NK-92 (cell line): ENCODE results near the gene GRID1.

Experiments
- DNase-seq: peaks from one replicate; lab custom pipeline; 2025; ENCODE audit not compliant: unreplicated experiment; lab: John Stamatoyannopoulos, UW

Gene GRID1

DNA sequence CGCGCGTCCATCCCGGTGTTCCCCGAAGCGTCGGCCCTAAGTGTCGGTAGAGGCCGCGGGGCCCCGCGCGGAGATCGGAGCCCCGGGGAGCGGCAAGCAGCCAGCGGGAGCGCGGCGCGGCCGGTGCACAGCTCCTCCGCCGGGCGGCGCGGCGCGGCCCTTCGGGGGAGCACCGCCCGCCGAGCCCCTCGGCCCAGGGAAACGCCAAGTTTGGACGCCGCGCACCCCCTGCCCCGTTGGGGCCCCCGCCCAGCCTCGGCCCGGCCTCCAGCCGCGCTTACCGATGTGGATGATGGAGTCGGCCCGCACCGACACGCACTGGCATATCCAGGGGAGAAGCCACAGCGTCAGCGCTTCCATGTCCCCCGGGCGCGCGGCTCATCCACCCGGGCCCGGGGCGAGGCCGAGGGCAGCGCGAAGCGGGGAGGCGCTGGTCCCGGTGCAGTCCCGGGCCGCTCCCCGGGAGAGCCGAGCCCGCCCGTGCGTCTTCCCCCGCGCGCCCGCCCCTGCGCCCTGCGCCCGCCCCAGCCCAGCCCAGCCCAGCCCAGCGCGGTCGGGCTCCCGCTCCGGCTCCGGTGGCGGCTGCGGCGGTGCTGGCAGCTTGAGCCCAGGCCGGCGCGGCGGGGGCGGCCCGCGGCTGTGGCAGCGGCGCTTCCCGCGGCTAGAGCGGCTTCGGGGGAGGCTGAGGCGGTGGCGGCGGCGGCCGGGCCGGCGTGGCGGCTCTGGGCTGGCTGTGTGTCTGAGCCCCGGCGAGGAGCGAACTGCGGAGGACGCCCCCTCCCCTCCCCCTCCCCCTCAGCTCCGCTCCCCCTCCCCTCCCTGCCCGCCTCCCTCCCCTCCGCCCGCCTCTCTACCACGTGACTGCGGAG is at the start of gene GRID1:
Gene GRID1 (minus strand): TSS at position 763 of the 869 bp plus-strand sequence.
- no peak for DNase-seq

DNA sequence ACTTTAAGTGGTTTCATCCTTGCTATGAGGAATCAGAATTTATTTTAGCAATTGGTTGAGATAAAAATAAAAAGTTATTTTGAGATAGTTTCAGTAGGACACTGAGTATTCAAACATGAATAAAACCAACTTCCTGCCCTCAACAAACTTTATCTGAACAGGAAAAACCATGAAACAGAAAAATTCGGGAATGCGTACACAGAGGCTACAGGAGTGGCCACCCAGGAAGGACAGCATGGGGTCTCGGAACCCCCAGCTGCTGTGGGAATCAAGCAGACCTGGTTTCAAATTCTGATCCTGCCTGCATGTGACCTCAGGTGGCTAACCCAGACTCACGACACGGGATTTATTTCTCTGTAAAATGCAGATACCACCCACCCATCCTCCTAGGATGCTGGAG is 49.0 kb upstream of the GRID1 start:
- no peak for DNase-seq

DNA sequence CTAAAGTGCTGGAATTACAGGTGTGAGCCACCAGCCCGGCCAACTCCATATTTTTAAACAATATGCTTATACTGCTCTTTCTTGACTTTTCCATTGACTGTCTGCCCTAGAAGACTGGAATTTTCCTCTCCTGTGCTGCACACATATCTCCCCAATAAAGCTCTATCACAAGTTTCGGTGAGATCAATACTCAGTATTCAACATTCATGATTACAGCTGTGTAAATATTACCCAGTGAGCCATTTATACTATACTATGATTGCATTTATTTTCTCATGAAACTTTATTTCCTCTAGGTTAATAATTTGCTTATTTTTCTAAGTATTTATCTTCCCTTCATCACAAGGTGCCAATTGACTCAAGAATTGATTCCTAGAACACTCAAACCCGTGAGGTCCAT is 48.5 kb upstream of the GRID1 start:
- no peak for DNase-seq

DNA sequence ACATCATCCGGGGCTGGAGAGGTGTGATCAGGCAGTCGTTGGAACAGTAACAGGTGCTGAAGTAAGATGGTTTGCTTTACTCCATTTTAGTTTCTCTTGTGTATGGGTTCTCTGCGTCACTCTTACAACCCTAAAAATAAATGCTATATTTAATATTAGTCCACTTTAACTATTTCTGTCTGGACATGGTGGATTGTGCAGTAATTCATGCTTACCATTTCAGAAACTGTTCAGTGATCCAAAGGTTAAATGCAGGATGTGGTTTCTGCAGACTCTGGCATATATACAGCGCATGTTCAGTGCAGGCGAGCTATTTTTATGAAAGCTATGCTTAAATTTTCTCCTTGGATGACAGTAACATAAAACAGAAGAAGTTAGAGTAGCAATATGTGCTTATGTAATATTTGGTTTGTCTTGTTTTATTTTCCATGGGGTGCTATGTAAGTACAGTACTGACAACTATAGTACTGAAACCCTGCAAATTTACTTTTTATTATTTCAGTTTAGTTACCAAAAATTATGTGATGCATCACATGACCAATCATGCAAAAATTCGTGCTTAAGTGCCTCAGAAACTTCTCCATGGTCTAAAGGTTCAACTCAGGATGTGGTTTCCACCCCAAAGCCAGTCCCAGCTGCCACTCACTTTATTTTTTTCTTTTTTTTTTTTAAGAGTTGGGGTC is 46.6 kb upstream of the GRID1 start:
- no peak for DNase-seq

DNA sequence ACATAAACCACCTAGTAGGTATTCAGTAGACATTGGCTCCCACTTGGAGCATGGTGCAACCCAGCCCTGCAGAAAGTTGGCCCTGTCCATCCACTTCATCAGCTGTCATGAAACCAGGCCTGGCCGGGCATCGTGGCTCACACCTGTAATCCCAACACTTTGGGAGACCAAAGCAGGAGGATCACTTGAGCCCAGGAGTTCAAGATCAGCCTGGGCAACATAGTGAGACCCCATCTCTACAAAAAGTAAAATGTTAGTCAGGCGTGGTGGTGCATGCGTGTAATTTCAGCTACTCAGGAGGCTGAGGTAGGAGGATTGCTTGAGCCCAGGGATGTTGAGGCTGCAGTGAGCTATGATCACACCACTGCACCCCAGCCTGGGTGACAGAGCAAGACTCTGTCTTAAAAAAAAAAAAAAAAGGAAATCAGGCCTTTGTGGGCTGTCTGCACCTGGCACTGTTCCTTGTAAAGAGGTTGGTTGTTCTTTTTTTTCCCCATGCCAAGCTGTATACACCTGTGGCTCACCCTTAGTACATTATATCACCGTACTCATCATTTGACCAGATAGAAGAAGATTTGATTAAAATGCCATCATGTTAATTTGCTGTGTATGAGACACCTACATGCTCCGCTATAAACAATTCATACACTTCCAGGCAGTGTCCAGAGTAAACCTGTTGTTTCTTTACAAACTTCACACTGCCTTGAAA is 45.4 kb upstream of the GRID1 start:
- DNase-seq, result no peak

DNA sequence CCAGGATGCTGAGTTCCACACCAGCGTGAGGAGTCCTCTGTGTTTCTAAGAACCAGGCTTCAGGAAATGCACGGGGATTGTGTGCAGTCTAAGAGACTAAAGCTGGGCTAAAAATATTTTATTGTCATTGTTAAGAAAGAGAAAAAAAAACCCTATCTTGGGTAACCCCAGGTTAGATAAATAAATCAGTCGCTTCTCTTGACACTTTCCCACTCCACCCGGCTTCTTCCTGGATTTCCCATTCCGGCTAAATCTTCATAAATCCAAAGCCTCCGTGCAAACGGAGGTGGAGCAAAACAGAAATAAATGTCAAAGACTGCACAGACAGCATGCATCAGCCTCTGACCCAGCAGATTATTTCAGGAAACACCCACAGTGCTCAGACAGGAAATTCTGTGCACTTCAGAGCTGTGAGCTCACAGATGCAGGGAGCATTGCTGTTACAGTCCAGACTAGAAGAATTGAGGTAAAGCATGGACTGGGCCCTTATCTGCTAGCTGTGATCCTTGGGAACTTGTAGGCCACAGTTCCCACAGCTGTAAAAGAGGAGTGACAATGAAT is 44.8 kb upstream of the GRID1 start:
- DNase-seq, result no peak

DNA sequence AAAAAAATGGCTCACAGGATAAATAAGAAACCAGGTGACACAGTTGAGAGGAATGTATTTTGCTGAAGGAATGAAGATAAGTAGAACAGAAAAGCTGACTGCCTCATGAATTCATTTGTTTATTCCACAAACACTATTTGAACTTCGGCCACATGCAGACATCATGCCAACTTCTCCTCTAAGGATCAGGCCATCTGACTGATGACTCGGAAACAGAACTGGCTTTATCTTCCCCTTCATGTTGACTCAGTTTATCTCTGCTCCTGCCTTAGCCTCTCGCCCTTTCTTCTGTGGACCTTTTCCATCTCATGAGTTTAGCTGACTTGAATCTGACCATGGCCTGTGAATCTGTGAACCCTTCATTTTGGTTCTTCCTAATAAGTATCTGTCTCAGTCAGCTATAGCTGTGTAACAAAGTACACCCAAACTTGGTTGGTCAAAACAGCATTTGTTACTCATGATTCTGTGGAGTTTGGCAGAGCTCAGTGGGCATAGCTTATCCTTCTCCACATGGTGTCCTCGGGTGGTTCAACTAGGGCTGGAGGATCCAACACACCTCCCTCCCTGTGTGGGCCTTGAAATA is 44.0 kb upstream of the GRID1 start:
- no peak for DNase-seq

DNA sequence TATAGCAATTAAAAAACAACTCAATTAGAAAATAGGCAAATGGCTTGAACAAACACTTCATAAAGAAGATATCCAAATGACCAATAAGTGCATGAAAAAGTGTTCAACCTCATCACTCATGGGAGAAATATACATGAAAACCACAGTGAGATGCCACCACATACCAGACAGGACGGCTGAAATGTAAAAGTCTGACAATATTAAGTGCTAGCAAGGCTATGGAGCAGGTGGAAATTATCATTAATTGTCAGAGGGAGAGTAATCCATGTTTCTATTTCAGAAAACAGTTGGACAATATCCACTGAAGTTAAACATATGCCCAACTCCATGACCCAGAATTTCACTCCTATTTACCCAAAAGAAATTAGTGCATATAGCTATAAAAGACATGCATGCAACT is 42.6 kb upstream of the GRID1 start:
- no peak for DNase-seq

DNA sequence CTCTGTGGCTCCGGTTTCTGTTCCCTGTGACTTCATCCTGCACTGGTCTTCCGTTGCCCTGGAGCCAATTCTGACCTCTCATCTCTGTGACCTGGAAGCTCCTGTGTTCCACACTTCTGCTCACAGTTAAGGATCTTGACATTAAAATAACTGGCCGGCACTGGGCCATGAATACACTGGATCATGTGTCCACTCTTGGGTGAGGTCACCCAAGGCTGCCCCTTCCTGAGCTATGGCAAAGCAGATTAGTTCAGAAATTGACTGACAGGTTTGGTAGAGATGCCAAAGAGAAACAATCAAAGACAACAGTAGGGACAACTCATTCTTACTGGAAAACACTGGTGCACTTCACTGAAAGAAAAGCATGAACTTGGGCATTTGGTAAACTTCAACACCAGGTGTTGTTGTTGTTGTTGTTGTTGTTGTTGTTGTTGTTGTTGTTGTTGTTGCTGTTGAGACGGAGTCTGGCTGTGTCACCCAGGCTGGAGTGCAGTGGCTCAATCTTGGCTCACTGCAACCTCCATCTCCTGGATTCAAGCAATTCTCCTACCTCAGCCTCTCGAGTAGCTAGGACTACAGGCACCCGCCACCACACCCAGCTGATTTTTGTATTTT is 36.7 kb upstream of the GRID1 start:
- DNase-seq, result no peak

DNA sequence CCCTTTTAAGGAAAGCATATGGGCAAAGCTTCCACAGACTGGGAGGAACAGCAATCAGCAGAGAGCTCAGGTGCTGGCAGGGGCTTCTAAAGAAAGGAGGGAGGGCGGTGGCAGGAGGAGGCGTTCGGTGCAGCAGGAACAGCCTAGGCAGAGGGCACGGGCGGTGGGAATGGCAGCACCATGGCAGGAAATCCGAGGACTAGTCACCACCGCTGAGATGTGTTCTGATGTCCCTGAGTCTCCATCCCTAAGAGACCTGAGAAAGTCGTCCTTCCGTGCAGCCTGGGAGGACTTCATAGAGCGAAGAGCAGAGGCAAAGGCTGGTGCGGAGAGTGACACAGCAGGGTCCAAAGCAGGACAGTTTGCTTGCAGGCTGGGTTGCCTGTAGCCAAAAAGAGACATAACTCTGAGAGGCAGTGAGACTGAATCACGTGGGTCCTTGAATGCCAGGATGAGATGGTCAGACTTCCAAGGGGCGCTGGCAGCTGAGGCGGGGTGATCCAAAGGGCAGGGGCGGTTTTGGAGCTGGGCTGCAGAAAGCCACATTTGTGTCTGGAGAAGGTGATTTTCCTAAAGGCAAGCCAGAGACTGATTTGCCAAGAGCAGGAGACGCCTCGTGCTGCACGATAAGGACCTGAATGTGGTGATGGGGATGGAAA is 35.8 kb upstream of the GRID1 start:
- DNase-seq, result no peak

DNA sequence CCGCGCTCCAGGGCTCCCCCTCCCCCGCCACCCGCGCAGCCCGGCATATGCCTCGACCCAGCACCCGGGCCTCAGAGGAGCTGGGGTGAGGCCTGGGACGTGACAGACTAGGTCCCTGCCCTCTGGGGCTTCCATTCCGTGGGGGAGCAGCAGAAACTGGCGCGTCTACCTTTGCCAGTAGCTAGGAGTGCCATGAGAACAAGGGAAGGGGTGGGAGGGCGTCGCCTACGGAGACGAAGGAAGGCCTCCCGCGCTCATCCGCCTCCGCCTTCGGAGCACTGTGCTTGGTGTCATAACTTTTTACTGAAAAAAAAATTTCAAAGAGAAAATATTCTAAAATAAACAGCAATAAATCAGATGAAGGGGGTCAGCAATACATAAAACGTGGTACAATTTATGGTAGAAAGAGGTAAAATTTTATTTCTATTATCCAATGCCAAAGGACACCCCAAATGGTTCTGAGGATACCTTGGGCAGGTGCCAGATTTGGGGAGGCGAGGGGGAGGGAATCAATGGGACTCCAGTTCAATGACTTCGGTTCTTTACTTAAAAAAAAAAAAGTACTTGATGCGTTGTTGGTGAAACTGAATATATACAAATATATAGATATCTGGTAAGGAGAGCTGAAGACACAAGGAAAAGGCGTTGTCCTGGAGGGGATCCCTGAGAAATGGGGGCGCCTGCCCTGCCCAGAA is 35.1 kb upstream of the GRID1 start:
- no peak for DNase-seq

DNA sequence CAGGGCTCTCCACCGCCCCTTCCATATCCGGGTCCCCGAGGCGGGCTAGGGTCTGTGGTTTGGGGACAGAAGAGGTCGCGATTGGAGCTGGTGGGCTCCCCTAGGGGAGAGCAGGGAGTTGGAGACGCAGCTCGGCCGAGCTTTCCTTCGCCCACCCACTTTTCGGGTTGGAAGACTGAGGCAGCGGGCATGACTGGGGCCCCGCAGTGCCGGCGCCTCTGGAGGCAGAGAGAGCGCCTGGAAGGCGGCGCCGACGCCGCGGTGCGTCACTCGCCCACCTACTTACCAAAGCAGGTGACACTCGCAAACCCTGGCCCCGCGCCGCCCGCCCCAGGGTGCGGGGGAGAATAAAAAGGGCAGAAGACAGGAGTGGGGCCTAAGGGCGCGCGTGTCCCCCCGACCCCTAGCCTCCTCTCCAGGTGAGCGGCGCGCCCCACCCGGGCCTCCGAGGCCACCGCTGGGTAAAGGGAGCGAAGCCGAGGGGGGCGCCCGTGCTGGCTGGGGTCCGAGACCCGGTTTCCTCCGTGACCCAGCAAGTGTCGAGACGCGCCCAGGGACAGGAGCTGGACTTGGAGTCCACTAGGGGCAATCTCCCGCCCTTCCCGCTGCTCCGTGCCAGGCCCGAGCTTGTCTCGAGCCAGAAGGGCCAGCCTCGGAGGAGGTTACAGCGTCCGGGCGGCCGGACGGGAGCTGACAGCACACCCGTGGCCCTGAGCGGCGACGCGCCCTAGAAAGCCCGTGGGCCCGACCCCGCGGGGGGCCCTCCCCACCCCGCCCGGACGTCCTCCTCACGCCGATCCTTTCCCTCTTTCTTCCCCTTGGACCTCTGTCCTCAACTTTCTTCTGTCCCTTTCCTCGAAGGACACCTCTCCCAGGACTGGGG is 34.4 kb upstream of the GRID1 start:
- no peak for DNase-seq

DNA sequence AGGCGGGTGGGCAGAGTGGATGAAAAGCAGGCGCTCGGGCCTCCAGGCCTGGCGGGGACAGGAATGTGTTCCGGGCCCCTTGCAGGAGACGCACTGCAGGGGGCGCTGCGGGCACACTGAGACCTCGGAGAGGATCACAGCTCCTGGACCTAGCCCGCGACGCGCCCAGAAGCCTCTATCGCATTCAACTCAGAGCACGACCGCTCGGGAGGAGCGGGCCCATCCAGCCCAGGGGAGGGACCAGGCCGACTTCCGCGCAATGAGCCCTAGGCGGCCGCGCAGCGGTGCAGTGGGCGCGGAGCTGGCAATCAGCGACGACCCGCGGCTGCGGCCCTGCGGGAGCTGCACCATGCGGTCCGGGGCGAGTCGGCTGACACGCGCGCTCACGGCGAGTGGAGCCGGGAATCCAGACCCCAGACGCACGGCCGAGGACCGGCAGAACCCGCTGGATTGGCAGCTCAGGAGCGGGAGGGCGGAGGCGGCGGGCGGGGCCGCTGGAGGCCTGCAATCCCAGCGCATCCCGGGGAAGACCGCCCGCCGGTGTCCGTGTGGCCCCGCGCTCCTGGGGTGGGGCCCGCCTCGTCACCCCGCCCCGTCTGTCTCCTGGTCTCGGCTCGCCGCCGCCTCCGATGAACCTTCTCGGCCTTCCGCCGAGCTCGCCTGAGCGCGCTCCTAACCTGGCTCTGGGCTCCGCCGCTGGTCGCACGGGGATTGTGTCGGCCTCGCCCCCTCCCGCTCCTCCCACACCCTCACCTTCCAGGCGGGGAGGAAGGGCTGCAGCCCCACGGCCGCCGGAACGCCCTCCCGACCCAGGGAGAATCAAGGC is 33.5 kb upstream of the GRID1 start:
- DNase-seq, result peak; percentile 47

DNA sequence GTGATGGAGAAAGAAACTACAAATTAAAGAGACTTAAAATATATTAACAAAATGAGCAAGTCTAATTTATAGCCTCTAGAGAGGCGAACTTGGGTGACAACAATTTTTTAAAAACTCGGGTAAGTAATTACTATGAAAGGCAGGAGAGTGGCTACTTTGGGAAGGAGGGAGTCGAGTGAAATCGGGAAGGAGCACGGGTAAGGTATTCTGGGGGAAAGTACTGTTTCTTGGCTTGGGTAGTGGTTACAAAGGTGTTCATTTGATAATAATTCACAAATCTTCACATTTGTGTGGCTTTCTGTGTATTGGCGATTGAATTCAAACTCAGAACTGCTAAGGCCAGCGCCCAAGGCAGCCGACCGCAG is 32.9 kb upstream of the GRID1 start:
- no peak for DNase-seq

DNA sequence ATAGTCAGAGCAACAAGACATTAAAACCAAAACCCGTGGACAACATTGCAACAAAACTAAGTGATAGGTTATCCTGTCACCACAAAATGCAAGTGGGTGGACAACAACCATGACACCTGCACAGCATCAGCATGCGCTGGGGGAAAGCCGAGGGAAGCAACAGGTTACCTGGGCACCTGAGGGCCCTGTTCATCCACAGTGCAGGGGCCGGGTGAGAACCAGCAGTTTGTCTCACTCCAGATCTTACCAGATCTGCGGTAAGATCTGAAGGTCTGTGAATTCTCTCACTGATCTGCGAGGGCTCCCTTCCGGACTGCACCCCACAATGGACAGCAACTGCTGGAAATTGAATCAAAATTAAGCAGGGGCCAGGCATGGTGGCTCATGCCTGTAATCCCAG is 30.5 kb upstream of the GRID1 start:
- no peak for DNase-seq

DNA sequence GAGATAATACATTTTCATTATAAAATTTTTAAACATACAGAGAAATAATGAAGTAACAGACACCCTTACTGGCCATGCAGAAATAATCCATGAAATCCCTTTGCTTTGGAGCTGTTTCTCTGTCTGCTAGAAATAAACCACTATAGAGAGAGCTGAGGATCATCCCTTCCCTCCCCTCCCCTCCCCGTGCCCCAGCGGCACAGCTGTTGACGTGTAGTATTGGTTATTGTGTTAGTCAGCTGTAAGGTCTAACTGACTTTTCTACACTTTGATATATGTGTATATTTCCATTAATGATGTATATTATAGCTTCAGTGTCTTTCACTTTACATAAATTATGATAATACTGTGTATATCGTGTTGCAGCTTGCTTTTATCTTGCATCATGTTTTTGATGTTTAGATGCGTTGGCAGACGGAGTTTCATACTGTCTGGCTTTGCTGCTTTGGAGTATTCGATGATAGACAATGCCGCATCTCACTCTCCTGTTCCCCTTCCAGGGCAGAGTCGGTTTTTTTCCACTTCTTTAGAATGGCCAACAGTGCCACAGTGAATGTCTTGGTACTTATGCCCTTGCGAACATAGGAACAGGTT is 27.4 kb upstream of the GRID1 start:
- no peak for DNase-seq

DNA sequence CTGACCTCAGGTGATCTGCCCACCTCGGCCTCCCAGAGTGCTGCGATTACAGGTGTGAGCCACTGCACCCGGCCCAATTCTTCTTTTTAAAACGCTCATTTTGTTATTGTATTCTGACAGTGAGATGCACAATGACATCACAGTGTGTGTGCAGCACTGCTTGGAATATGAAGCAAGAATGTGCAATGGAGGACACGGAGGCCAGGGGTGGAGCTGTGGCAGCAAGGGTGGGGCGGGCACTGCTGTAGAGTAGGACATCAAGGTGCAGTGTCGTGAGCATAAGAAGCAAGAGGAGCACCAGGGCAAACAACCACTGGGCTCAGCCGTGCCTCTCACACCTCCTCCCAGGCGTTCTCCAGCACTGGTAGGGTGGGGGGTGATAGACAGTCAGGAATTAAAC is 26.8 kb upstream of the GRID1 start:
- no peak for DNase-seq

DNA sequence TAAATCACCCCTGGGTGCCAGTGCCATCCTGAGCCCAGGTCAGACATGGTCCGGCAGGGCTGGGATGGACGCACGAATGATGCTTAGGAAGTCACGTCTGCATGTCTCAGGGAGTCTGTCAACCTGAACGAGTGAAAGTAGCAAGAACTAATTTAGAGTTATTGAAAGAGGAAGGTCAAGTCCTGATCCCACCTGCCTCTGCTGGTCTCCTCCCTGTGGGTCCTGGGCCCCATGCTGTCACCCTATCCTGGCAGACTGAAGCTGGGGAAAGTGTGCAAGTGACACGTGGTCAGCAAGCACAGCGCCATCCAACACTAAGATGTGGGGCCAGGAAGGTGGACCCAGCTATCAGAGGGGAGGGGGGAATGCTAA is 26.1 kb upstream of the GRID1 start:
- DNase-seq, result no peak
